H1 (cell line): Measurements from ENCODE around the gene MPLKIP. TPM values are rescaled to one million over a fixed set of nuclear protein-coding genes. Genes with fewer than 3 reads are reported as not detected.

Experiments
- polyA plus RNA-seq, 7 experiments: library from polyadenylated mRNA; depleted of rRNA in 3 of 7; stranded (reverse) in 5 of 7; unstranded in 2 of 7; fragments of >200 nt in 5 of 7; fragments of 200-250 nt in 2 of 7; gene quantifications; 1 replicate in 5 of 7; 2 replicates in 1 of 7; 4 replicates in 1 of 7; pipeline versions ENCODE4 v1.2.1 to v1.2.3, GENCODE V29; 2011 to 2013; ENCODE audit warnings: missing spikeins in 2 of 7, mixed read lengths in 2 of 7
- total RNA-seq: library from RNA; stranded (reverse); fragmentation: NEBNext Ultra II Directional; extraction: Animal tissue kit (Norgen Biotek cat#: 25700); gene quantifications from 2 replicates; pipeline ENCODE4 v1.2.1, GENCODE V29; 2021
- TF ChIP-seq, protein P1 (sequence below): fragments of 300-600 bp; sonication (generic); IDR thresholded peaks from 2 replicates; pipeline ENCODE4 v1.7.1; 2012; ENCODE audit warnings: low read length, moderate library complexity, mild to moderate bottlenecking, inconsistent platforms; ENCODE audit not compliant: insufficient replicate concordance

The MPLKIP gene
- total and polyA plus RNA-seq, 2 of the 8 experiments (the other 6 are each of a cell fraction or from before 2014, with no cell fraction given): 57.2 to 73.4 TPM

DNA sequence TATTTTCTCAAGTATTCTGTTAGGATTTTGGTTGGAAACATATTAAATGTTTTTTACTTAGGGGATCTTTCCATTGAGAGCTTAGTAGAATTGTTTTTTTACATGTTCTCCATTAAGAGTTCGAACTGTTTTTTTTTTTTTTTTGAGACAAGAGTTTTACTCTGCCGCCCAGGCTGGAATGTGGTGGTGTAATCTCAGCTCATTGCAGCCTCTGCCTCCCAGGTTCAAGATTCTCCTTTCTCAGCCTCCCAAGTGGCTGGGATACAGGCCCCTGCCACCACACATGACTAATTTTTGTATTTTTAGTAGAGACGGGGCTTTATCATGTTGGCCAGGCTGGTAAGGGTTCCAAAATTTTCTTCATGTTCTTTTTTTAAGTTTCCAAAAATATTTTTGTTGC, 33.2 kb downstream of the MPLKIP start (continued):
- TF ChIP-seq, protein P1, sequence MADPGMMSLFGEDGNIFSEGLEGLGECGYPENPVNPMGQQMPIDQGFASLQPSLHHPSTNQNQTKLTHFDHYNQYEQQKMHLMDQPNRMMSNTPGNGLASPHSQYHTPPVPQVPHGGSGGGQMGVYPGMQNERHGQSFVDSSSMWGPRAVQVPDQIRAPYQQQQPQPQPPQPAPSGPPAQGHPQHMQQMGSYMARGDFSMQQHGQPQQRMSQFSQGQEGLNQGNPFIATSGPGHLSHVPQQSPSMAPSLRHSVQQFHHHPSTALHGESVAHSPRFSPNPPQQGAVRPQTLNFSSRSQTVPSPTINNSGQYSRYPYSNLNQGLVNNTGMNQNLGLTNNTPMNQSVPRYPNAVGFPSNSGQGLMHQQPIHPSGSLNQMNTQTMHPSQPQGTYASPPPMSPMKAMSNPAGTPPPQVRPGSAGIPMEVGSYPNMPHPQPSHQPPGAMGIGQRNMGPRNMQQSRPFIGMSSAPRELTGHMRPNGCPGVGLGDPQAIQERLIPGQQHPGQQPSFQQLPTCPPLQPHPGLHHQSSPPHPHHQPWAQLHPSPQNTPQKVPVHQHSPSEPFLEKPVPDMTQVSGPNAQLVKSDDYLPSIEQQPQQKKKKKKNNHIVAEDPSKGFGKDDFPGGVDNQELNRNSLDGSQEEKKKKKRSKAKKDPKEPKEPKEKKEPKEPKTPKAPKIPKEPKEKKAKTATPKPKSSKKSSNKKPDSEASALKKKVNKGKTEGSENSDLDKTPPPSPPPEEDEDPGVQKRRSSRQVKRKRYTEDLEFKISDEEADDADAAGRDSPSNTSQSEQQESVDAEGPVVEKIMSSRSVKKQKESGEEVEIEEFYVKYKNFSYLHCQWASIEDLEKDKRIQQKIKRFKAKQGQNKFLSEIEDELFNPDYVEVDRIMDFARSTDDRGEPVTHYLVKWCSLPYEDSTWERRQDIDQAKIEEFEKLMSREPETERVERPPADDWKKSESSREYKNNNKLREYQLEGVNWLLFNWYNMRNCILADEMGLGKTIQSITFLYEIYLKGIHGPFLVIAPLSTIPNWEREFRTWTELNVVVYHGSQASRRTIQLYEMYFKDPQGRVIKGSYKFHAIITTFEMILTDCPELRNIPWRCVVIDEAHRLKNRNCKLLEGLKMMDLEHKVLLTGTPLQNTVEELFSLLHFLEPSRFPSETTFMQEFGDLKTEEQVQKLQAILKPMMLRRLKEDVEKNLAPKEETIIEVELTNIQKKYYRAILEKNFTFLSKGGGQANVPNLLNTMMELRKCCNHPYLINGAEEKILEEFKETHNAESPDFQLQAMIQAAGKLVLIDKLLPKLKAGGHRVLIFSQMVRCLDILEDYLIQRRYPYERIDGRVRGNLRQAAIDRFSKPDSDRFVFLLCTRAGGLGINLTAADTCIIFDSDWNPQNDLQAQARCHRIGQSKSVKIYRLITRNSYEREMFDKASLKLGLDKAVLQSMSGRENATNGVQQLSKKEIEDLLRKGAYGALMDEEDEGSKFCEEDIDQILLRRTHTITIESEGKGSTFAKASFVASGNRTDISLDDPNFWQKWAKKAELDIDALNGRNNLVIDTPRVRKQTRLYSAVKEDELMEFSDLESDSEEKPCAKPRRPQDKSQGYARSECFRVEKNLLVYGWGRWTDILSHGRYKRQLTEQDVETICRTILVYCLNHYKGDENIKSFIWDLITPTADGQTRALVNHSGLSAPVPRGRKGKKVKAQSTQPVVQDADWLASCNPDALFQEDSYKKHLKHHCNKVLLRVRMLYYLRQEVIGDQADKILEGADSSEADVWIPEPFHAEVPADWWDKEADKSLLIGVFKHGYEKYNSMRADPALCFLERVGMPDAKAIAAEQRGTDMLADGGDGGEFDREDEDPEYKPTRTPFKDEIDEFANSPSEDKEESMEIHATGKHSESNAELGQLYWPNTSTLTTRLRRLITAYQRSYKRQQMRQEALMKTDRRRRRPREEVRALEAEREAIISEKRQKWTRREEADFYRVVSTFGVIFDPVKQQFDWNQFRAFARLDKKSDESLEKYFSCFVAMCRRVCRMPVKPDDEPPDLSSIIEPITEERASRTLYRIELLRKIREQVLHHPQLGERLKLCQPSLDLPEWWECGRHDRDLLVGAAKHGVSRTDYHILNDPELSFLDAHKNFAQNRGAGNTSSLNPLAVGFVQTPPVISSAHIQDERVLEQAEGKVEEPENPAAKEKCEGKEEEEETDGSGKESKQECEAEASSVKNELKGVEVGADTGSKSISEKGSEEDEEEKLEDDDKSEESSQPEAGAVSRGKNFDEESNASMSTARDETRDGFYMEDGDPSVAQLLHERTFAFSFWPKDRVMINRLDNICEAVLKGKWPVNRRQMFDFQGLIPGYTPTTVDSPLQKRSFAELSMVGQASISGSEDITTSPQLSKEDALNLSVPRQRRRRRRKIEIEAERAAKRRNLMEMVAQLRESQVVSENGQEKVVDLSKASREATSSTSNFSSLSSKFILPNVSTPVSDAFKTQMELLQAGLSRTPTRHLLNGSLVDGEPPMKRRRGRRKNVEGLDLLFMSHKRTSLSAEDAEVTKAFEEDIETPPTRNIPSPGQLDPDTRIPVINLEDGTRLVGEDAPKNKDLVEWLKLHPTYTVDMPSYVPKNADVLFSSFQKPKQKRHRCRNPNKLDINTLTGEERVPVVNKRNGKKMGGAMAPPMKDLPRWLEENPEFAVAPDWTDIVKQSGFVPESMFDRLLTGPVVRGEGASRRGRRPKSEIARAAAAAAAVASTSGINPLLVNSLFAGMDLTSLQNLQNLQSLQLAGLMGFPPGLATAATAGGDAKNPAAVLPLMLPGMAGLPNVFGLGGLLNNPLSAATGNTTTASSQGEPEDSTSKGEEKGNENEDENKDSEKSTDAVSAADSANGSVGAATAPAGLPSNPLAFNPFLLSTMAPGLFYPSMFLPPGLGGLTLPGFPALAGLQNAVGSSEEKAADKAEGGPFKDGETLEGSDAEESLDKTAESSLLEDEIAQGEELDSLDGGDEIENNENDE: no peak
- TF ChIP-seq, all 59 proteins: peak for 0
